Stimulated activated CD8-positive, alpha-beta memory T cell treated with anti-CD3 and anti-CD28 coated beads, Interleukin-7, amount 100 ng/mL, for 4 hours (primary cell): Measurements from ENCODE around the gene USF2.

Experiments used
- DNase-seq, 2 donors: peaks; one replicate each; pipeline ENCODE4 v3.0.0-alpha.2; 2020; ENCODE audit warnings: low read depth in 2 of 2

The USF2 gene

DNA sequence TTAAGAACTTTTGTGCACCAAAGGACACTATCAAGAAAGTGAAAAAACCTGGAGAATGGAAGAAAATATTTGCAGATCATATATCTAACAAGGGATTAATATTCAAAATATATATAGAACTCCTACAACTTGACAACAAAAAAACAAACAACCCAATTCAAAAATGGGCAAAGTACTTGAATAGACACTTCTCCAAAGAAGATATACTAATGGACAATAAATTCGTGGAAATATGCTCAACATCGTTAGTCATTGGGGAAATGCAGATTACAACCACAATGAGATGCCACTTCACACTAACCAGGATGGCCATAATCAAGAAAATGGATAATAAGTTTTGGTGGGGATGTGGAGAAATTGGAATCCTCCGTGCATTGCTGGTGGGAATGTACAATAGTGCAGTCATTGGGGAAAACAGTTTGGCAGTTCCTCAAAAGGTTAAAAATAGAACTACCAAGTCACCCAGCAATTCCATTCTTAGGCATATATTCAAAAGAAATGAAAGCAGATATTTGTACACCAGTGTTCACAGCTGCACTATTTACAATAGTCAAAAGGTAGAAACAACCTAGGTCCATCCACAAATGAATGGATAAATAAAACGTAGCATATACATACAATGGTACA is 22.2 kb upstream of the USF2 start:
- no peak for DNase-seq

GRCh38 chr19:35247526-35248309 is 21.0 kb upstream of the USF2 start:
- DNase-seq = peak in 1 of 2 donors; percentile 64

DNA sequence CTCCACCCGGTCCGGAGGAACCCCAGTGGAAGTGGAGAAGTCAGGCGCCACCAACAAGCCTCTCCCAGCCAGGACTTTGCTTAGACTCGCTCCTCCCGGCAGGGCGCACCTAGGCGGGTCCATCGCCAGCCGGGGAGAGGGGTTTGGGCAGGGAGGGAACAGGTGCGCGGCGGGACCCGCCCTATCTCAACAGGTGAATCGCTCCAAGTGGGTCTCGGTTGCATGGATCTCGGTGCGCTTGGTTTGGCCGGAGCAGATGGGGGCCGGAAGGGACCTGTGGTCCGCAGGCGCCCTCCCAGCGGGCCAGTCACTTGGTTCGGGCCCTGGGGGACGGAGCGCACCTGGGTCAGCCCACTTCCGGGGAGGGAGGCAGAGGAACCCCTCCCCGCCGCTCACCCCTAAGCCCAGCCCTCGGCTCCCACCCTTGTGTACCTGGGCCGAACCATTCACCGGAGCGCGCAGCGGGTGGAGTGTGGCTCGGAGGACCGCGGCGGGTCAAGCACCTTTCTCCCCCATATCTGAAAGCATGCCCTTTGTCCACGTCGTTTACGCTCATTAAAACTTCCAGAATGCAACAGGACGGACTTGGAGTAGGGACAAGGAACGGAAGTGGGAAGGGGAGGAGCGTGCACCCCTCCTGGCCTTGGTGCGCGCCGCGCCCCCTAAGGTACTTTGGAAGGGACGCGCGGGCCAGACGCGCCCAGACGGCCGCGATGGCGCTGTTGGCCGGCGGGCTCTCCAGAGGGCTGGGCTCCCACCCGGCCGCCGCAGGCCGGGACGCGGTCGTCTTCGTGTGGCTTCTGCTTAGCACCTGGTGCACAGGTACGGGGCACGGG is 20.2 kb upstream of the USF2 start, which contains the start of gene LSR:
LSR (plus strand) TSS at position 693 of the 836 bp plus-strand sequence; CDS start at position 714, 21 bp downstream.
- DNase-seq = peak; percentile 63 to 70

GRCh38 chr19:35249146-35249847 is 19.5 kb upstream of the USF2 start:
- DNase-seq = no peak

DNA sequence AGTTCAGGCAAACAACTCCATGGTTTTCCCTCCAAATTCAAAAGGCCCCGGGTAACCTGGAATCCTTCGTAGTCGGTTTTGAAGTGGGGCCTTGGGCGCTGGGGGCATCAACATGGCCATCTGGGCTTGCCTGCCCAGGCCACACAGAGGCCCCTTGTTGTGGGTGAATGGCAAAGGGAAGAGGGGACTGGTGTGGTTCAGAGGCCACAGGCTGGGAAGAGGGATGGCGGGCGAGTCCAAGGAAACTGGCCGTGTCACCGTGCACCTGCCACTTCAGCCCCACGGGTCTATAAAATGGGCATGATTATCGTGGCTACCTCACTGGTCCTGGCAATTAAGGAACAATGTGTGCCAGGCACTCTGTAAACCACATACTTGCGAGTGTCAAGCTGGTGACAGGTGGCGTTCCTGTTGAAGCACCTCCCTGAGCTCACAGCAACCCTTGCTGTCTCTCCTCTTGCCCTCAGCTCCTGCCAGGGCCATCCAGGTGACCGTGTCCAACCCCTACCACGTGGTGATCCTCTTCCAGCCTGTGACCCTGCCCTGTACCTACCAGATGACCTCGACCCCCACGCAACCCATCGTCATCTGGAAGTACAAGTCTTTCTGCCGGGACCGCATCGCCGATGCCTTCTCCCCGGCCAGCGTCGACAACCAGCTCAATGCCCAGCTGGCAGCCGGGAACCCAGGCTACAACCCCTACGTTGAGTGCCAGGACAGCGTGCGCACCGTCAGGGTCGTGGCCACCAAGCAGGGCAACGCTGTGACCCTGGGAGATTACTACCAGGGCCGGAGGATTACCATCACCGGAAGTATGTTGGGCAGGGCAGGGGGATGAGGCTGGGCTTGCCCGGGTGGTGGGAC is 18.7 kb upstream of the USF2 start:
- no peak for DNase-seq

DNA sequence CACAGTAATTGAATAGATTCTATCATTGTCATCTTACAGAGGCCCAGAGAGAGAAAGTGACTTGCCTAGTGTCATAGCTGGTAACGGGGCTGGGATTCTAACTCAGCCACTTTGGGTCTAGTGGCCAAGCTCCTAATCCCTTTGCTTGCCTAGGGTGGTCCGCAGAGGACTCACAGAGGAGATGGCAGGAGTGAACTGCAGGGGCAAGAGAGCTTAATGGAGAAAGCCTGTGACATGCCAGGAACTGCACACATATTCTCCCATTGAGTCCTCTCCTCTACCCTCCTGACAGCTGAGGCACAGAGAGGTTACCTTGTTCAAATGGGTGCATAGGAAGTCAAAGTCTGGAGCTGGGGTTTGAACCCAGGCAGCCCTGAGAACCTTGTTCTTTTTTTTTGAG is 17.3 kb upstream of the USF2 start:
- DNase-seq = no peak

GRCh38 chr19:35253316-35254286 is 15.2 kb upstream of the USF2 start:
- DNase-seq = no peak

GRCh38 chr19:35254341-35255297 is 14.1 kb upstream of the USF2 start:
- DNase-seq = no peak

DNA sequence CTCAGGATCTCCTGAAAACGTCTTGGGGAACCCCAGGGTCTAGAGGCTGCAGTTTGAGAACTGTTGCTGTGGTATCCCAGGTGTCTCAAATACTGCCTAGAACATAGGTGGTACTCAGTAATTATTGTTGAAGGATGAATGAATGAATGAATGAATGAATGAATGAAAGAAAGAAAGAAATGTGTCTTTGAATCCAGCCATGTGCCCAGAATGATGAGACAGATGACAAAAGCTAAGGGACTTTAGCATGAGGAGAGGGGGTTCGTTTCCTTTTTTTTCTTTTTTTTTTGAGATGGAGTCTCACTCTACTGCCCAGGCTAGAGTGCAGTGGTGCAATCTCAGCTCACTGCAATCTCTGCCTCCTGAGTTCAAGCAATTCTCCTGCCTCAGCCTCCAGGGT is 12.2 kb upstream of the USF2 start:
- no peak for DNase-seq

DNA sequence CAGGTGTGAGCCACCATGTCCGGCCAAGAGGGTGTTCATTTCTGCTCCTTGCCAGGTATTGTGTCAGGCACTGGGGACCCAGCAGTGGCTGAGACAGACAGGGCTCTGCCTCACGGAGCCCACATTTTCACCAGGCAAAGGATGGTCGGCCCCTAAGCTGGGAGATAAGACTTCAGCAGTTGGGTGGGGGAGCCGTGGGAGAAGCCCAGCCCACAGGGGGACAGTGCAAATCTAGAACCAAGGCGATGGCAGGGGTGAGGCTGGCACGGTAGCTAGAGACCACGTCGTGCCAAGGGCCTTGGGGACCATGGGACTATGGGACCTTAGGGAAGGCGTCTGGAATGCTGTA is 11.7 kb upstream of the USF2 start:
- no peak for DNase-seq

DNA sequence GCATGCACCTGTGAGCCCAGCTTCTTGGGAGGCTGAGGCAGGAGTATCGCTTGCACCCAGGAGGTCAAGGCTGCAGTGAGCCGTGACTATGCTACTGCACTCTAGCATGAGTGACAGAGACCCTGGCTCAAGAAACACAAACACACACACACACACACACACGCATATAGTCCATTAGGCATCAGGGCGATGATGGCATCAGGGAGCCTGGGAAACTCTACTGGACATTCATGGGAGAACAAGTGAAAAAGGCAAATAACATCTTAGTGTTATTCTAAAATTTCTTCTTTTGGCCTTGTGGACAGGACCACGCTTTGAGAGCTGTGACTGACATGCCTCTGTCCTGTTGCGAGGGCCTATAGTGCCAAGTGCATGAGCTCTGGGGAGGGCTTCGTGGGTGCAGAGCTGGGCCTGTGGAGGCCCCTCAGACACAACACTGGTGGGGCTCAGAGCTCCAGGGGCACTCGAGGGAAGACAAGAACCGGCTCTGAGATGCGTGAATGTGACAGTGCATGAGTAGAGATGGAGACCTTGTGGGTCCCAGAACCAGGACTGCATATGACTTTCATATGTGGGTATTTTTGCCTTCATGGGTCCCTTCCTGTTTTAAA is 8.0 kb upstream of the USF2 start:
- no peak for DNase-seq

GRCh38 chr19:35261356-35262100 is 7.2 kb upstream of the USF2 start:
- DNase-seq = no peak

GRCh38 chr19:35262101-35262761 is 6.5 kb upstream of the USF2 start:
- no peak for DNase-seq

DNA sequence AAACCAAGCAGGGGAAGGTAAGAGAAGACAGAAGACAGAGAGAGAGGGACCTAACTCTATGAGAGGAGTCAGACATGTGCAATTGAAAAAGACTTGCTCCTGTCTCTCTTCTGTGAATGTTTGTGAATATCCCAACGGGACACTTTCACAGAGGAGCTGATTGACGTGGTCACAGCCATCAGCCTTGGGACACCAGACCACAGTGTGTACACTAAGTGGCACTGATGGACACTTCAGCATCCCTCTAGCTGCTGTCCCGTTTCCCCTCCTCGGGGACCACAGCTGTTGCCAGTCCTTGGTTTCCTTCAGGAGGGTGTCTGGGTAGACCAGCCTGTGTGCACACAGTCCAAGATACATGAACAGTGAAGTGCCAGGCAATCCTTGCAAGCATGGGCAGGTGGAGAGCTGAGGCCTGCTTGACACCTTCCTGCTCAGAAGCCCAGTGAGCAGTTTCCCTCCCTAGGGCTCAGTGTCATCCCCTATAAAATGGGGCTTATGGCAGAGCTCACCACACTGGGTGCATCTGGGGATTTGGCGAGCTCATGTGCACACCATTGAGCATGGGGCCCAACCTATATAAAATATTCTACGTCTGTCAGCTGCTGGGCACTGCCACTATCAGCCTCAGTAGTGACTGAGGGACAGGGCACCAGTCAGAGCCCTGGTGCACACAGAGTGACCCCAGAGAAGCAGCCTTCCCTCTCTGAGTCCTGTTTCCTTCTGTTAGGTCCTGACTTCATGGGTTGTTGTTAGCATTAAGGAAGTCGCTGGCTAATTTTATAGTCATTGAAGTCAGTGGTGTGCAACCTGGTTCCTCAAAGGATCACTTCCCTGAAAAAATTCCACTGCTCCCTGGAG is 4.3 kb upstream of the USF2 start:
- no peak for DNase-seq

GRCh38 chr19:35265126-35265899 is 3.4 kb upstream of the USF2 start:
- DNase-seq = no peak
